Activated CD4-positive, alpha-beta T cell treated with anti-CD3 and anti-CD28 coated beads, Interleukin-2, amount 10 ng/mL, durations not matched to agents 24 days and 14 days (primary cell): ENCODE measurements around the gene FPGS. TPM values are rescaled to one million over a fixed set of nuclear protein-coding genes. Genes with fewer than 3 reads are reported as not detected.
A peak's percentile ranks its signal among the peaks of the same experiment; 100 is the strongest.

Experiments used
- DNase-seq: peaks from one replicate; pipeline ENCODE4 v3.0.0; 2022
- H3K27ac Mint-ChIP-seq: one replicate; pipeline ENCODE4 v1.8.0; 2022; ENCODE audit warnings: mild to moderate bottlenecking, mixed read lengths
- H3K27me3 Mint-ChIP-seq: one replicate; pipeline ENCODE4 v1.8.0; 2022; ENCODE audit warnings: mixed read lengths
- H3K36me3 Mint-ChIP-seq: one replicate; pipeline ENCODE4 v1.8.0; 2022; ENCODE audit warnings: low read depth, mild to moderate bottlenecking, mixed read lengths
- H3K4me1 Mint-ChIP-seq: one replicate; pipeline ENCODE4 v1.8.0; 2021; ENCODE audit warnings: mixed read lengths
- H3K4me3 Mint-ChIP-seq: one replicate; pipeline ENCODE4 v1.8.0; 2022; ENCODE audit warnings: mild to moderate bottlenecking, moderate library complexity, mixed read lengths
- H3K9me3 Mint-ChIP-seq: one replicate; pipeline ENCODE4 v1.8.0; 2021; ENCODE audit warnings: mixed read lengths
- intact Hi-C: fragments of 100-400 bp; cut with micrococcal nuclease; formaldehyde crosslinking; loops from one replicate; pipeline ENCODE4 v1.15.1; 2023
- total RNA-seq: library from RNA; stranded (reverse); gene quantifications from 2 replicates; pipeline ENCODE4 v1.2.3, GENCODE V29; 2022

Gene FPGS
- total RNA-seq, 1 donor from 2014 or later = 126 TPM

GRCh38 chr9:127803507-127804352 lies 1.0 kb downstream of the FPGS start:
- Mint-ChIP-seq H3K4me3 (peak overlapping the region; percentile 99), H3K27me3 (no peaks in the 10 kb centered on the region), H3K9me3 (no peaks in the 10 kb centered on the region), H3K27ac (peak overlapping the region; percentile 97), H3K36me3 (peaks cover 29% of the 10 kb centered on the region), H3K4me1 (peaks cover 25% of the 10 kb centered on the region)
- DNase-seq = peak; percentile 74
- intact Hi-C loops = loop anchor here (2.0 kb wide), 1 partner anchor 33 kb away; no protein-coding TSS in a partner anchor

GRCh38 chr9:127805620-127806019 lies 2.9 kb downstream of the FPGS start:
- Mint-ChIP-seq H3K27me3 (no peaks in the 10 kb centered on the region), H3K9me3 (no peaks in the 10 kb centered on the region), H3K36me3 (peaks cover 41% of the 10 kb centered on the region), H3K27ac (no peak overlapping the region), H3K4me3 (no peak overlapping the region), H3K4me1 (peaks cover 22% of the 10 kb centered on the region)
- intact Hi-C loops = no loop called here
- peak; percentile 75 for DNase-seq

- Mint-ChIP-seq H3K4me3 (no peak overlapping the region), H3K36me3 (peaks cover 47% of the 10 kb centered on the region), H3K4me1 (peaks cover 16% of the 10 kb centered on the region), H3K27ac (peak overlapping the region; percentile 45), H3K27me3 (no peaks in the 10 kb centered on the region), H3K9me3 (no peaks in the 10 kb centered on the region)
- no peak for DNase-seq
- intact Hi-C loops = no loop called here
Observed at GRCh38 chr9:127806871-127807270, 4.2 kb downstream of the FPGS start.

- Mint-ChIP-seq H3K27ac (no peak overlapping the region), H3K36me3 (peaks cover 47% of the 10 kb centered on the region), H3K4me3 (no peak overlapping the region), H3K9me3 (no peaks in the 10 kb centered on the region), H3K27me3 (no peaks in the 10 kb centered on the region), H3K4me1 (peaks cover 10% of the 10 kb centered on the region)
- intact Hi-C loops = no loop called here
- no peak for DNase-seq
Observed at GRCh38 chr9:127808347-127809001, 5.8 kb downstream of the FPGS start.

GRCh38 chr9:127809002-127809539 lies 6.4 kb downstream of the FPGS start:
- H3K4me1 Mint-ChIP-seq = peaks cover 7% of the 10 kb centered on the region
- intact Hi-C loops = no loop called here
- peaks cover 51% of the 10 kb centered on the region for H3K36me3 Mint-ChIP-seq
- no peak for DNase-seq
- no peak overlapping the region for H3K4me3 Mint-ChIP-seq
- H3K9me3 Mint-ChIP-seq = no peaks in the 10 kb centered on the region
- no peaks in the 10 kb centered on the region for H3K27me3 Mint-ChIP-seq
- H3K27ac Mint-ChIP-seq = no peak overlapping the region

GRCh38 chr9:127809540-127810377 lies 7.1 kb downstream of the FPGS start:
- intact Hi-C loops = no loop called here
- no peak for DNase-seq
- Mint-ChIP-seq H3K4me3 (no peak overlapping the region), H3K9me3 (no peaks in the 10 kb centered on the region), H3K27me3 (no peaks in the 10 kb centered on the region), H3K27ac (no peak overlapping the region), H3K36me3 (peaks cover 53% of the 10 kb centered on the region), H3K4me1 (peaks cover 4% of the 10 kb centered on the region)

- Mint-ChIP-seq H3K36me3 (peaks cover 54% of the 10 kb centered on the region), H3K27ac (no peak overlapping the region), H3K9me3 (no peaks in the 10 kb centered on the region), H3K4me1 (peaks cover 1% of the 10 kb centered on the region), H3K4me3 (no peak overlapping the region), H3K27me3 (no peaks in the 10 kb centered on the region)
- DNase-seq = no peak
- intact Hi-C loops = no loop called here
Observed at GRCh38 chr9:127810378-127811187, 7.9 kb downstream of the FPGS start.

- Mint-ChIP-seq H3K36me3 (peaks cover 45% of the 10 kb centered on the region), H3K27ac (no peak overlapping the region), H3K4me1 (peaks cover 1% of the 10 kb centered on the region), H3K27me3 (no peaks in the 10 kb centered on the region), H3K4me3 (no peak overlapping the region), H3K9me3 (no peaks in the 10 kb centered on the region)
- DNase-seq = no peak
- intact Hi-C loops = no loop called here
Observed at GRCh38 chr9:127812011-127812410, 9.3 kb downstream of the FPGS start.

- H3K9me3 Mint-ChIP-seq = no peaks in the 10 kb centered on the region
Observed at GRCh38 chr9:127812936-127813675, 10.4 kb downstream of the FPGS start.

GRCh38 chr9:127813686-127814226 lies 11.1 kb downstream of the FPGS start:
- no peaks in the 10 kb centered on the region for H3K27me3 Mint-ChIP-seq
- no peaks in the 10 kb centered on the region for H3K9me3 Mint-ChIP-seq
- H3K36me3 Mint-ChIP-seq = peaks cover 42% of the 10 kb centered on the region
- DNase-seq = no peak
- intact Hi-C loops = no loop called here
- H3K4me3 Mint-ChIP-seq = no peak overlapping the region
- no peak overlapping the region for H3K27ac Mint-ChIP-seq
- H3K4me1 Mint-ChIP-seq = no peaks in the 10 kb centered on the region

More at GRCh38 chr9:127812936-127813675, 10.4 kb downstream of the FPGS start:
- Mint-ChIP-seq H3K27ac (no peak overlapping the region), H3K4me3 (no peak overlapping the region), H3K36me3 (peaks cover 40% of the 10 kb centered on the region), H3K27me3 (no peaks in the 10 kb centered on the region), H3K4me1 (no peaks in the 10 kb centered on the region)
- DNase-seq = no peak
- intact Hi-C loops = no loop called here

- Mint-ChIP-seq H3K36me3 (peaks cover 35% of the 10 kb centered on the region), H3K27ac (no peak overlapping the region), H3K27me3 (no peaks in the 10 kb centered on the region), H3K4me3 (no peak overlapping the region), H3K9me3 (no peaks in the 10 kb centered on the region), H3K4me1 (no peaks in the 10 kb centered on the region)
- intact Hi-C loops = no loop called here
- DNase-seq = no peak
Observed at GRCh38 chr9:127814619-127815511, 12.2 kb downstream of the FPGS start.
